ENCODE data around the gene DCLK1. TPM values are rescaled to one million over a fixed set of nuclear protein-coding genes. Genes with fewer than 3 reads are reported as not detected.

Gene DCLK1
- total RNA-seq, 1 experiment from 2014 or later, result not detected

DNA sequence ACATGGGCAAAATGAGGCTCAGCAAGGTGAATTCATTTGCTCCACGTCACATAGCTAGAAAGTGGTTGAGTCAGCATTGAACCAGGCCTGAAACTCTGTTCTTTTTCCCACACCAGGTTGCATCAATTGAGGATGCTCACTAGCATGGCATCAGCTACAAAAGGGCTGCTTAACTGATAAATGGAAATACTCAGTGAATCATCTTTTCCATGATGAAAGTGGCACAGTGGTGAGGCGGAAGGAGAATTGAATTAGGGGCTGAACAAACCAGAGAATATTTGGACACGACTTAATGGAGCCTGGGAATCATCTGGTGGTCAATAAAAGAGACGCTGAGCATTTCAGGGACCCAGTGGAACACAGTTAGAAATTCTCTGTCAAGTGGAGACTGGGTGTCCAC lies 334.6 kb downstream of the DCLK1 start:
- H3K9me3 ChIP-seq (ENCODE audit: control insufficient read depth, insufficient read depth, low read depth, low read length), result no peaks in the 10 kb centered on the region
- H3K4me3 ChIP-seq (ENCODE audit: low read depth in 2 of 2, low read length in 2 of 2), result no peak overlapping the region
- no peaks in the 10 kb centered on the region for H3K36me3 ChIP-seq (ENCODE audit: control insufficient read depth, insufficient read depth, low read length)
- ChIA-PET POLR2A (no interaction called here), CTCF (no interaction called here)
- intact Hi-C loops (cut with micrococcal nuclease; ENCODE audit: unreplicated experiment), result no loop called here
- DNase-seq (ENCODE audit: low read depth, low spot score), result no peak
- no peak for ATAC-seq
- no peaks in the 10 kb centered on the region for H3K4me1 ChIP-seq (ENCODE audit: control insufficient read depth, insufficient read depth, low read length)
- TF ChIP-seq TCF7L2 (IDR thresholded peaks at IDR 0.05; ENCODE audit: low read depth, low read length) (no peak), SIN3A (IDR thresholded peaks at IDR 0.05; ENCODE audit: borderline replicate concordance, insufficient read depth, low read depth, low read length) (no peak), POLR2AphosphoS5 (IDR thresholded peaks at IDR 0.05; ENCODE audit: low read depth, low read length) (no peak)
- TF ChIP-seq, protein P1, sequence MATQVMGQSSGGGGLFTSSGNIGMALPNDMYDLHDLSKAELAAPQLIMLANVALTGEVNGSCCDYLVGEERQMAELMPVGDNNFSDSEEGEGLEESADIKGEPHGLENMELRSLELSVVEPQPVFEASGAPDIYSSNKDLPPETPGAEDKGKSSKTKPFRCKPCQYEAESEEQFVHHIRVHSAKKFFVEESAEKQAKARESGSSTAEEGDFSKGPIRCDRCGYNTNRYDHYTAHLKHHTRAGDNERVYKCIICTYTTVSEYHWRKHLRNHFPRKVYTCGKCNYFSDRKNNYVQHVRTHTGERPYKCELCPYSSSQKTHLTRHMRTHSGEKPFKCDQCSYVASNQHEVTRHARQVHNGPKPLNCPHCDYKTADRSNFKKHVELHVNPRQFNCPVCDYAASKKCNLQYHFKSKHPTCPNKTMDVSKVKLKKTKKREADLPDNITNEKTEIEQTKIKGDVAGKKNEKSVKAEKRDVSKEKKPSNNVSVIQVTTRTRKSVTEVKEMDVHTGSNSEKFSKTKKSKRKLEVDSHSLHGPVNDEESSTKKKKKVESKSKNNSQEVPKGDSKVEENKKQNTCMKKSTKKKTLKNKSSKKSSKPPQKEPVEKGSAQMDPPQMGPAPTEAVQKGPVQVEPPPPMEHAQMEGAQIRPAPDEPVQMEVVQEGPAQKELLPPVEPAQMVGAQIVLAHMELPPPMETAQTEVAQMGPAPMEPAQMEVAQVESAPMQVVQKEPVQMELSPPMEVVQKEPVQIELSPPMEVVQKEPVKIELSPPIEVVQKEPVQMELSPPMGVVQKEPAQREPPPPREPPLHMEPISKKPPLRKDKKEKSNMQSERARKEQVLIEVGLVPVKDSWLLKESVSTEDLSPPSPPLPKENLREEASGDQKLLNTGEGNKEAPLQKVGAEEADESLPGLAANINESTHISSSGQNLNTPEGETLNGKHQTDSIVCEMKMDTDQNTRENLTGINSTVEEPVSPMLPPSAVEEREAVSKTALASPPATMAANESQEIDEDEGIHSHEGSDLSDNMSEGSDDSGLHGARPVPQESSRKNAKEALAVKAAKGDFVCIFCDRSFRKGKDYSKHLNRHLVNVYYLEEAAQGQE (IDR thresholded peaks at IDR 0.05; ENCODE audit: insufficient read depth in 1 of 2, low read depth in 2 of 2, low read length in 1 of 2), result no peak
- TF ChIP-seq, protein P2, sequence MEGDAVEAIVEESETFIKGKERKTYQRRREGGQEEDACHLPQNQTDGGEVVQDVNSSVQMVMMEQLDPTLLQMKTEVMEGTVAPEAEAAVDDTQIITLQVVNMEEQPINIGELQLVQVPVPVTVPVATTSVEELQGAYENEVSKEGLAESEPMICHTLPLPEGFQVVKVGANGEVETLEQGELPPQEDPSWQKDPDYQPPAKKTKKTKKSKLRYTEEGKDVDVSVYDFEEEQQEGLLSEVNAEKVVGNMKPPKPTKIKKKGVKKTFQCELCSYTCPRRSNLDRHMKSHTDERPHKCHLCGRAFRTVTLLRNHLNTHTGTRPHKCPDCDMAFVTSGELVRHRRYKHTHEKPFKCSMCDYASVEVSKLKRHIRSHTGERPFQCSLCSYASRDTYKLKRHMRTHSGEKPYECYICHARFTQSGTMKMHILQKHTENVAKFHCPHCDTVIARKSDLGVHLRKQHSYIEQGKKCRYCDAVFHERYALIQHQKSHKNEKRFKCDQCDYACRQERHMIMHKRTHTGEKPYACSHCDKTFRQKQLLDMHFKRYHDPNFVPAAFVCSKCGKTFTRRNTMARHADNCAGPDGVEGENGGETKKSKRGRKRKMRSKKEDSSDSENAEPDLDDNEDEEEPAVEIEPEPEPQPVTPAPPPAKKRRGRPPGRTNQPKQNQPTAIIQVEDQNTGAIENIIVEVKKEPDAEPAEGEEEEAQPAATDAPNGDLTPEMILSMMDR (IDR thresholded peaks at IDR 0.05), result no peak
- no peak overlapping the region for H3K27ac ChIP-seq (ENCODE audit: low read length)
- no TSS peak for BruUV-seq (replicated peaks)
- no peaks in the 10 kb centered on the region for H3K27me3 ChIP-seq (ENCODE audit: control insufficient read depth, insufficient read depth, low read length)
- in situ Hi-C loops (cut with HindIII; ENCODE audit: low pct_unique_long_range_greater_than_20kb, low sequenced_read_pairs), result no loop called here

DNA sequence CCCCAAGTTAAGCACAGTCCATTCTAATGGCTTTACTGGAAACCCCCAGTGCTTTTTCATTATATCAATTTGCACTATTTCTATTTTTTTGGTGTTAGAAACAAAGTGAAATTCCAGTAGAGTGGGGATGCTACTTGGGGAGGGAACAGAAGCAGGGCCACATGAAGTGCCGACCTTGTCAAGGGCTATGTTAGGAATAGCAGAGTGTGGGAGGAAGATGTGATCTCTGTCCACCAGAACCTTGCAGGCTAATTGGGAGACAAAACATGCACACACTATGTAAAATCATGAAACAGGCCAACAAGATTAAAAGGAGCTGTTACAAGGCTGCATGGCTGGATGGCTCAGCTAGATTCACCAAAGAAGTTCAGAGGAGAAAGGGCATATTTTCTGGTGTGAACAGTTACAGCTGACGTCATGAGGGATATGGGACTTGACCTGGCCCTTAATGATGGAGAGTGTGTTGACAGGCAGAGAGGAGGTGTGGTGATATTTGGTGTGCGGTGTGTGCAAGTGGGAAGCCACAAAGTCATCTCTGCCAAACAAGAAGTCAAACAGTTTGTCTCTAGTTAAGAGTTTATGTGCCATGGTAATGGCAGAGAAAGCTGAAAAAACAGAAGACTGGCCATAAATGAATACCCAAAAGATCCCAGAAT lies 336.3 kb downstream of the DCLK1 start:
- Histone ChIP-seq H3K9me3 (ENCODE audit: control insufficient read depth, insufficient read depth, low read depth, low read length) (no peaks in the 10 kb centered on the region), H3K4me1 (ENCODE audit: control insufficient read depth, insufficient read depth, low read length) (no peaks in the 10 kb centered on the region), H3K4me3 (ENCODE audit: low read depth in 2 of 2, low read length in 2 of 2) (no peak overlapping the region), H3K27me3 (ENCODE audit: control insufficient read depth, insufficient read depth, low read length) (no peaks in the 10 kb centered on the region), H3K27ac (ENCODE audit: low read length) (no peak overlapping the region), H3K36me3 (ENCODE audit: control insufficient read depth, insufficient read depth, low read length) (no peaks in the 10 kb centered on the region)
- no TSS peak for BruUV-seq (replicated peaks)
- ChIA-PET CTCF (no interaction called here), POLR2A (no interaction called here)
- no peak for ATAC-seq
- TF ChIP-seq POLR2AphosphoS5 (IDR thresholded peaks at IDR 0.05; ENCODE audit: low read depth, low read length), result no peak
- TF ChIP-seq, protein P2 (IDR thresholded peaks at IDR 0.05), result no peak
- TF ChIP-seq, protein P1 (IDR thresholded peaks at IDR 0.05; ENCODE audit: insufficient read depth in 1 of 2, low read depth in 2 of 2, low read length in 1 of 2), result no peak
- no peak for TF ChIP-seq SIN3A (IDR thresholded peaks at IDR 0.05; ENCODE audit: borderline replicate concordance, insufficient read depth, low read depth, low read length)
- TF ChIP-seq TCF7L2 (IDR thresholded peaks at IDR 0.05; ENCODE audit: low read depth, low read length), result no peak
- DNase-seq (ENCODE audit: low read depth, low spot score), result no peak
- in situ Hi-C loops (cut with HindIII; ENCODE audit: low pct_unique_long_range_greater_than_20kb, low sequenced_read_pairs) (no loop called here), intact Hi-C loops (cut with micrococcal nuclease; ENCODE audit: unreplicated experiment) (no loop called here)
